Stomach (tissue), 9 donors: ENCODE measurements around the gene ZNF451. TPM values are rescaled to one million over a fixed set of nuclear protein-coding genes. Genes with fewer than 3 reads are reported as not detected.

ENCODE experiments used
- DNase-seq, 2 donors: peaks; one replicate each; pipeline versions ENCODE4 v3.0.0 to v3.0.0-alpha.2; 2013 to 2019
- H3K27ac ChIP-seq, 5 donors: fragments of 200-600 bp in 4 of 5; sonication (generic) in 4 of 5; one replicate each; pipeline ENCODE4 v1.5.1; 2013 to 2019; ENCODE audit warnings: mild to moderate bottlenecking in 1 of 5, moderate library complexity in 1 of 5
- H3K27me3 ChIP-seq, 3 donors: fragments of 200-600 bp; sonication (generic); one replicate each; pipeline ENCODE4 v1.5.1; 2017 to 2019; ENCODE audit warnings: mixed run types in 1 of 3
- H3K36me3 ChIP-seq, 4 donors: fragments of 200-600 bp; sonication (generic); 1 replicate in 3 of 4; 2 replicates in 1 of 4; pipeline ENCODE4 v1.5.1; 2016 to 2019
- H3K4me1 ChIP-seq, 4 donors: fragments of 200-600 bp; sonication (generic); one replicate each; pipeline ENCODE4 v1.5.1; 2016 to 2019
- H3K4me3 ChIP-seq, 4 donors: fragments of 200-600 bp; sonication (generic) in 3 of 4; one replicate each; pipeline ENCODE4 v1.5.1; 2016 to 2019; ENCODE audit warnings: mild to moderate bottlenecking in 1 of 4
- H3K9me3 ChIP-seq, 4 donors: fragments of 200-600 bp; sonication (generic); one replicate each; pipeline ENCODE4 v1.5.1; 2016 to 2019
- EP300 ChIP-seq: sonication (generic); formaldehyde crosslinking; IDR thresholded peaks from one replicate; pipeline ENCODE4 v1.6.1; 2017; ENCODE audit warnings: antibody characterized with exemption
- POLR2A ChIP-seq, 4 donors: fragments of 450-650 bp; IDR thresholded peaks; one replicate each; pipeline ENCODE4 v1.6.1; 2016; ENCODE audit warnings: antibody characterized with exemption in 4 of 4, control low read depth in 2 of 4, mild to moderate bottlenecking in 1 of 4, moderate library complexity in 1 of 4
- POLR2AphosphoS5 ChIP-seq, 3 donors: sonication (generic); formaldehyde crosslinking; IDR thresholded peaks; one replicate each; pipeline ENCODE4 v1.6.1; 2016; ENCODE audit warnings: antibody characterized with exemption in 3 of 3
- WGBS, 5 donors: extraction: QIAGEN DNeasy Blood & Tissue Kit in 3 of 5; methylation state at CpG; one replicate each; pipeline versions ENCODE4 v1.1.5 to v1.1.7; 2013 to 2018; 5-methylcytosine and 5-hydroxymethylcytosine counted together
- intact Hi-C: fragments of 100-400 bp; cut with DNase I; formaldehyde crosslinking; loops from one replicate; pipeline ENCODE4 v1.15.1; 2023; ENCODE audit warnings: low total_unique reads
- polyA plus RNA-seq, 3 donors: library from polyadenylated mRNA; stranded (reverse); fragments of 200-250 nt; gene quantifications; one replicate each; pipeline ENCODE4 v1.2.3, GENCODE V29; 2013
- total RNA-seq, 5 donors: library from RNA; depleted of rRNA; stranded (reverse); fragments of >200 nt; gene quantifications; one replicate each; pipeline versions ENCODE4 v1.1.0 to v1.2.3, GENCODE V29; 2014 to 2016
- TF ChIP-seq, protein P1 (sequence below), 7 experiments: fragments of 450-650 bp in 4 of 7; fragments of 200-600 bp in 3 of 7; sonication (generic) in 3 of 7; IDR thresholded peaks; one replicate each; pipeline ENCODE4 v1.5.1; 2016 to 2019; ENCODE audit warnings: antibody characterized with exemption in 7 of 7, control low read depth in 2 of 7, mild to moderate bottlenecking in 1 of 7
- donor health status: healthy with polysubstance abuse.
- donor health status: Bipolar disorder and iron deficiency.
- donor health status: healthy.

The ZNF451 gene
- total and polyA plus RNA-seq, 8 donors: 6.0 to 402 (median 35.1) TPM

DNA sequence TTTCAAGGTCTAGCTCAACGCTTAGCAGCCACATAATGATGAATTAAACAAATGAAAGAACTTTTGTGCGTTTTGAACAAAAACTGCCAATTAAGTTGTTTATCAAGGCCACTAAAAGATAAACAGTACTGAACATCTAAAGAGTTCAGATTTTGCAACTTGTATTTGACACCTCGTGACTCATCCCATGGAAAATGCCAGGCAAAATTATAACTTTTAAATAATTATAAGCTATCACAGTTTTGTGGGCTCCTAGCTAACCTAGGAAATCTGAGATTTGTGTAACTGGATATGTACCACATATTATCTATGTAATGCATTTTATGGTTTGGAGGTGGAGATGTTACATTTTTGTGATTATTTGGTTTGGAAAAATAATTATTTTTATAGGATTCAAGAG, 72.5 kb downstream of the ZNF451 start:
- Histone ChIP-seq H3K4me1 (no peaks in the 10 kb centered on the region), H3K4me3 (no peak overlapping the region), H3K27me3 (no peaks in the 10 kb centered on the region), H3K27ac (no peak overlapping the region), H3K36me3 (peaks cover 0 to 80% (median 65%) of the 10 kb centered on the region in 4 donors), H3K9me3 (peaks cover 0 to 12% (median 5%) of the 10 kb centered on the region in 4 donors)
- WGBS, 5 donors: 80 to 87% (median 83%) methylated on average over 3 of the region's 3 CpGs
- TF ChIP-seq POLR2AphosphoS5 (IDR thresholded peaks at IDR 0.05): no peak
- no peak for TF ChIP-seq EP300
- TF ChIP-seq POLR2A (IDR thresholded peaks at IDR 0.05): no peak
- TF ChIP-seq, protein P1, sequence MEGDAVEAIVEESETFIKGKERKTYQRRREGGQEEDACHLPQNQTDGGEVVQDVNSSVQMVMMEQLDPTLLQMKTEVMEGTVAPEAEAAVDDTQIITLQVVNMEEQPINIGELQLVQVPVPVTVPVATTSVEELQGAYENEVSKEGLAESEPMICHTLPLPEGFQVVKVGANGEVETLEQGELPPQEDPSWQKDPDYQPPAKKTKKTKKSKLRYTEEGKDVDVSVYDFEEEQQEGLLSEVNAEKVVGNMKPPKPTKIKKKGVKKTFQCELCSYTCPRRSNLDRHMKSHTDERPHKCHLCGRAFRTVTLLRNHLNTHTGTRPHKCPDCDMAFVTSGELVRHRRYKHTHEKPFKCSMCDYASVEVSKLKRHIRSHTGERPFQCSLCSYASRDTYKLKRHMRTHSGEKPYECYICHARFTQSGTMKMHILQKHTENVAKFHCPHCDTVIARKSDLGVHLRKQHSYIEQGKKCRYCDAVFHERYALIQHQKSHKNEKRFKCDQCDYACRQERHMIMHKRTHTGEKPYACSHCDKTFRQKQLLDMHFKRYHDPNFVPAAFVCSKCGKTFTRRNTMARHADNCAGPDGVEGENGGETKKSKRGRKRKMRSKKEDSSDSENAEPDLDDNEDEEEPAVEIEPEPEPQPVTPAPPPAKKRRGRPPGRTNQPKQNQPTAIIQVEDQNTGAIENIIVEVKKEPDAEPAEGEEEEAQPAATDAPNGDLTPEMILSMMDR (IDR thresholded peaks at IDR 0.05): no peak
- no peak for DNase-seq
- intact Hi-C loops: no loop called here

DNA sequence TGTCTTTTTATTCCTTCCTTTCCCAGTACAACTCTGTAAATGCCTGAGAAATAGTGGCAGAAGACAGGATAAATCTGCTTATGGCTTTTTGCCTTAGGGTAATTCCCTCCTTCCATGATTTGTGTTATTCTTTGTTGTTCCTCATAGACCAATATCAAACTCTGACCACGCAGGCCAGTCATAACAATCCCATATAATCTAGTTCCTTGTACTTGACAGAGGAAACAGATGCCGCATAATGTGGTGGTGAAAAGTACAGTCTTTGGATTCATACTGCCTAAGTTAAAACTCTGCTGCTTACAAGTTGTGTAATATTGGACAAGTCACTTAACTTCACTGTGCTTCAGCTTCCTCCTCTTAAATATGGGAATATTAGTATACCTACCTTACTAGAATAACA, 74.0 kb downstream of the ZNF451 start:
- no peaks in the 10 kb centered on the region for H3K4me1 ChIP-seq

DNA sequence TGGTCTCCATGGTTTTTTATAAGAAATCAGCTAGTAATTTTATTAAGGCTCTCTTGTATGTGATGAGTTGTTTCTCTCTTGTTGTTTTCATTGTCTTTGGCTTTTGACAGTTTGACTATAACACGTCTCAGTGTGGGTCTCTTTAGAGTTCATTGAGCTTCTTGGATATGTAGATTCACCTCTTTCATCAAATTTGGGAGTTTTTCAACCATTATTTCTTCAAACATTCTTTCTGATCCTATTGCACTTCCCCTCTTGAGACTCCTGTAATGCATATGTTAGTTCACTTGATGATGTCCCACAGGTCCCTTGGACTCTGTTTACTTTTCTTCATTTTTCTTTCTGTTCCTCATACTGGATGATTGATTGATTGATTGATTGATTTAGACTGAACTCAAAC, 75.1 kb downstream of the ZNF451 start:
- Histone ChIP-seq H3K27ac (no peak overlapping the region), H3K4me3 (no peak overlapping the region), H3K36me3 (peaks cover 0 to 67% (median 54%) of the 10 kb centered on the region in 4 donors), H3K27me3 (no peaks in the 10 kb centered on the region), H3K9me3 (peaks cover 0 to 12% (median 5%) of the 10 kb centered on the region in 4 donors), H3K4me1 (no peaks in the 10 kb centered on the region)
- TF ChIP-seq EP300: no peak
- TF ChIP-seq POLR2A (IDR thresholded peaks at IDR 0.05): no peak
- no peak for TF ChIP-seq POLR2AphosphoS5 (IDR thresholded peaks at IDR 0.05)
- TF ChIP-seq, protein P1 (IDR thresholded peaks at IDR 0.05): no peak
- 92 to 100% (median 95%) methylated on average over 1 of the region's 1 CpG for WGBS, 5 donors
- intact Hi-C loops: no loop called here
- no peak for DNase-seq

More for the DNA sequence above, 74.0 kb downstream of the ZNF451 start:
- no peak for DNase-seq
- Histone ChIP-seq H3K9me3 (peaks cover 0 to 12% (median 5%) of the 10 kb centered on the region in 4 donors), H3K4me3 (no peak overlapping the region), H3K27me3 (no peaks in the 10 kb centered on the region), H3K27ac (no peak overlapping the region), H3K36me3 (peaks cover 0 to 67% (median 55%) of the 10 kb centered on the region in 4 donors)
- TF ChIP-seq EP300 (no peak), POLR2A (IDR thresholded peaks at IDR 0.05) (no peak), POLR2AphosphoS5 (IDR thresholded peaks at IDR 0.05) (no peak)
- TF ChIP-seq, protein P1 (IDR thresholded peaks at IDR 0.05): no peak
- WGBS, 5 donors: 94 to 98% (median 95%) methylated on average over 2 of the region's 2 CpGs
- intact Hi-C loops: no loop called here

DNA sequence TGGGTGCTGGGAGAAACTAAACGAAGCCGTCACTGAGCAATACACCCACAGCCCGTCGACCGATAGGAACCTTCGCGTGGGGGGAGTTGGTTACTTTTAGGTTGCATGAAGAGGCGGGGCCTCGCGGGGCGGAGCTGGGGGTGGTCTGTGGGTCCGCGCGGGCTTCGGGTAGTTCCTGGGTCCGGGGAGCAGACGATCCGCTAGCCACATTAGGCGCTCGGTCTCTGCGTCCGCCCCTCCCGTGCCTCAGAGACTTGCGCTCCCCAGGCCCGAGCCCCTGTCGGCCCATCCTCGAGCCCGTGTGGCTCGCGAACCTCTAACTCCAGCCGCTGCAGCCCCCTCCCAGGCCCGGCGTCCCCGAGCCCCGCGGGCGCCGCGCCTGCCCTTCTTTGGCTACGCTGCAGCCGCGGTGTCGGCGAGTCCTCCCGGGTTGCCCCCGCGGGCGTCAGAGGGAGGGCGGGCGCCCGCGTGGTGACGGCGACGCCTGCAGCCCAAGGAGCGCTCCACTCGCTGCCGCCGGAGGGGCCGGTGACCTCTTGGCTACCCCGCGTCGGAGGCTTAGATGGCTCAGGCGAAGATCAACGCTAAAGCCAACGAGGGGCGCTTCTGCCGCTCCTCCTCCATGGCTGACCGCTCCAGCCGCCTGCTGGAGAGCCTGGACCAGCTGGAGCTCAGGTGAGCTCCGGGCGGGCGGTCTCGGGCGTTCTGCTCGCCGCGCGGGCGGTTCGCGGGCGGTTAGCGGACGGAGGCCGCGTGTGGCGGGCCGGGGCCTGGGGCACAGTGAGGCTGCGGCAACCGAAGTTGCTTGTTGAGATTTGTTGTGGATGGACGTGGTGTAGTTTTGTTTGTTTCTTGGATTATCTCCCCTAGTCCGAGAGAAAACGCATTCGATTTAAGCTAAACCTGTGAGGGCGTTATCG, 82.4 kb downstream of the ZNF451 start, which contains the start of gene BAG2:
BAG2 (plus strand) TSS at position 191 of the 920 bp plus-strand sequence; CDS start at position 563, 372 bp downstream.
- no peaks in the 10 kb centered on the region for H3K27me3 ChIP-seq
- 0 to 1% (median 1%) methylated on average over 20 to 97 of the region's 97 CpGs for WGBS, 5 donors
- intact Hi-C loops: no loop called here
- H3K27ac ChIP-seq: peak within 1 kb of the TSS; percentile 89 to 97 (median 93)
- no peaks in the 10 kb centered on the region for H3K9me3 ChIP-seq
- TF ChIP-seq POLR2A (IDR thresholded peaks at IDR 0.05) (peak in 1 of 4 donors; percentile 28), POLR2AphosphoS5 (IDR thresholded peaks at IDR 0.05) (peak; percentile 61 to 69 (median 62)), EP300 (no peak)
- TF ChIP-seq, protein P1 (IDR thresholded peaks at IDR 0.05): peak in 3 of 7 experiments; percentile 17 to 33 (median 28)
- peaks cover 0 to 4% (median 3%) of the 10 kb centered on the region in 4 donors for H3K36me3 ChIP-seq
- DNase-seq: peak; percentile 78 to 93
- H3K4me1 ChIP-seq: peaks cover 9 to 52% (median 26%) of the 10 kb centered on the region in 4 donors
- H3K4me3 ChIP-seq: peak within 1 kb of the TSS; percentile 64 to 82 (median 72)
